Caco-2 (cell line): ENCODE results near the gene PPP1R8. TPM values are rescaled to one million over a fixed set of nuclear protein-coding genes. Genes with fewer than 3 reads are reported as not detected.
"Not testable (repeated sequence)": the region's sequence is repeated elsewhere in the genome, so short reads cannot be mapped to it uniquely, and the experiment has no call there.

Source experiments
- BruUV-seq: library from RNA; stranded (reverse); fragments of 400-500 nt; replicated peaks from 2 replicates; lab custom pipeline; 2021; lab: Mats Ljungman, UMichigan
- CTCF ChIA-PET: fragments of 300-600 bp; sonication (Branson Sonifier 250); formaldehyde crosslinking; loops from one replicate; lab custom pipeline; 2022; ENCODE audit warnings: antibody characterized with exemption; lab: Charles Lee
- POLR2A ChIA-PET: fragments of 300-600 bp; sonication (Branson Sonifier 250); formaldehyde crosslinking; loops from one replicate; lab custom pipeline; 2022; ENCODE audit warnings: antibody characterized with exemption; lab: Charles Lee
- DNase-seq, 2 experiments: peaks; one replicate each; pipeline versions ENCODE4 v3.0.0 to v3.0.0-alpha.2; 2020 to 2022
- H3K27me3 ChIP-seq: replicated peaks from 2 replicates; pipeline ENCODE4 v1.6.0; 2011; ENCODE audit warnings: low read length; ENCODE audit not compliant: control insufficient read depth, insufficient read depth
- H3K36me3 ChIP-seq: 2 replicates; pipeline ENCODE4 v1.5.1; 2011; ENCODE audit warnings: low read length; ENCODE audit not compliant: control insufficient read depth, insufficient read depth
- H3K4me1 ChIP-seq: fragments of 250-450 bp; sonication (Bioruptor Pico); 2 replicates; pipeline ENCODE4 v1.5.1; 2020; ENCODE audit warnings: mild to moderate bottlenecking
- H3K4me3 ChIP-seq: 2 replicates; pipeline ENCODE4 v1.5.1; 2011; ENCODE audit warnings: low read depth, mild to moderate bottlenecking, control low read depth, low read length
- H3K9me3 ChIP-seq: fragments of 250-450 bp; sonication (Bioruptor Pico); 2 replicates; pipeline ENCODE4 v1.5.1; 2020; ENCODE audit warnings: mild to moderate bottlenecking, moderate library complexity
- H3K27ac Mint-ChIP-seq: one replicate; pipeline ENCODE4 v1.8.0; 2022; ENCODE audit warnings: mixed read lengths; ENCODE audit not compliant: unreplicated experiment
- H3K27me3 Mint-ChIP-seq: one replicate; pipeline ENCODE4 v1.8.0; 2022; ENCODE audit warnings: mixed read lengths; ENCODE audit not compliant: insufficient read depth, unreplicated experiment
- H3K36me3 Mint-ChIP-seq: one replicate; pipeline ENCODE4 v1.8.0; 2022; ENCODE audit warnings: mild to moderate bottlenecking, mixed read lengths; ENCODE audit not compliant: insufficient read depth, unreplicated experiment
- H3K4me1 Mint-ChIP-seq: one replicate; pipeline ENCODE4 v1.8.0; 2022; ENCODE audit warnings: low read depth, mixed read lengths; ENCODE audit not compliant: unreplicated experiment
- H3K4me3 Mint-ChIP-seq: one replicate; pipeline ENCODE4 v1.8.0; 2022; ENCODE audit warnings: mild to moderate bottlenecking, moderate library complexity, mixed read lengths; ENCODE audit not compliant: unreplicated experiment
- H3K9me3 Mint-ChIP-seq: one replicate; pipeline ENCODE4 v1.8.0; 2022; ENCODE audit warnings: mixed read lengths; ENCODE audit not compliant: unreplicated experiment
- CTCF ChIP-seq, 2 experiments: fragments of 200-600 bp in 1 of 2; IDR thresholded peaks; 1 replicate in 1 of 2; 2 replicates in 1 of 2; pipeline versions ENCODE4 v1.5.1 to v1.8.0; 2011 to 2022; ENCODE audit warnings: antibody characterized with exemption in 1 of 2, control low read depth in 1 of 2, inconsistent platforms in 1 of 2, low read depth in 1 of 2, low read length in 1 of 2, mild to moderate bottlenecking in 1 of 2, moderate library complexity in 1 of 2; ENCODE audit not compliant: insufficient read depth in 1 of 2, severe bottlenecking in 1 of 2, unreplicated experiment in 1 of 2
- intact Hi-C: fragments of 100-400 bp; cut with micrococcal nuclease; formaldehyde crosslinking; loops from one replicate; pipeline ENCODE4 v1.10.0; 2022; ENCODE audit not compliant: unreplicated experiment
- total RNA-seq: library from RNA; stranded (reverse); gene quantifications from 2 replicates; pipeline ENCODE4 v1.2.3, GENCODE V29; 2022

The PPP1R8 gene
- total RNA-seq, 1 experiment from 2014 or later = 37.2 TPM

- Mint-ChIP-seq H3K36me3 (no peaks in the 10 kb centered on the region), H3K9me3 (no peaks in the 10 kb centered on the region), H3K27me3 (no peaks in the 10 kb centered on the region), H3K4me1 (peaks cover 11% of the 10 kb centered on the region), H3K27ac (peak overlapping the region; percentile 93), H3K4me3 (peak overlapping the region; percentile 46)
- POLR2A ChIA-PET = interaction anchor here (0.7 to 1.9 kb wide), 2 partner anchors 13 to 44 kb away, joined by 4 to 15 read pairs; partner anchors contain the start of genes PPP1R8 and STX12
- H3K4me1 ChIP-seq = peaks cover 29% of the 10 kb centered on the region
- no peak overlapping the region for H3K4me3 ChIP-seq
- H3K36me3 ChIP-seq = no peaks in the 10 kb centered on the region
- TF ChIP-seq CTCF (IDR thresholded peaks at IDR 0.05; ENCODE audit: insufficient read depth in 1 of 2, low read depth in 1 of 2, low read length in 1 of 2, severe bottlenecking in 1 of 2, unreplicated experiment in 1 of 2) = no peak
- no peaks in the 10 kb centered on the region for H3K27me3 ChIP-seq
- DNase-seq = peak; percentile 36 to 52
- H3K9me3 ChIP-seq = no peaks in the 10 kb centered on the region
- BruUV-seq = no TSS peak
- CTCF ChIA-PET = no interaction called here
- intact Hi-C loops = no loop called here
Observed at GRCh38 chr1:27785781-27786455, 44.7 kb upstream of the PPP1R8 start.

- no peak for DNase-seq
- intact Hi-C loops = no loop called here
- no peaks in the 10 kb centered on the region for H3K9me3 ChIP-seq
- no peaks in the 10 kb centered on the region for H3K27me3 ChIP-seq
- no peaks in the 10 kb centered on the region for H3K36me3 Mint-ChIP-seq
- peaks cover 29% of the 10 kb centered on the region for H3K4me1 ChIP-seq
- no peak for TF ChIP-seq CTCF (IDR thresholded peaks at IDR 0.05; ENCODE audit: insufficient read depth in 1 of 2, low read depth in 1 of 2, low read length in 1 of 2, severe bottlenecking in 1 of 2, unreplicated experiment in 1 of 2)
- H3K27ac Mint-ChIP-seq = no peak overlapping the region
- ChIA-PET POLR2A (no interaction called here), CTCF (no interaction called here)
- no peak overlapping the region for H3K4me3 ChIP-seq
- H3K27me3 Mint-ChIP-seq = no peaks in the 10 kb centered on the region
- no TSS peak for BruUV-seq
- H3K4me3 Mint-ChIP-seq = no peak overlapping the region
- no peaks in the 10 kb centered on the region for H3K36me3 ChIP-seq
- peaks cover 11% of the 10 kb centered on the region for H3K4me1 Mint-ChIP-seq
- H3K9me3 Mint-ChIP-seq = no peaks in the 10 kb centered on the region
Observed at GRCh38 chr1:27787895-27788294, 42.7 kb upstream of the PPP1R8 start.

GRCh38 chr1:27789540-27790041 lies 41.0 kb upstream of the PPP1R8 start:
- H3K4me3 Mint-ChIP-seq = no peak overlapping the region
- H3K27me3 Mint-ChIP-seq = no peaks in the 10 kb centered on the region
- no peak for TF ChIP-seq CTCF (IDR thresholded peaks at IDR 0.05; ENCODE audit: insufficient read depth in 1 of 2, low read depth in 1 of 2, low read length in 1 of 2, severe bottlenecking in 1 of 2, unreplicated experiment in 1 of 2)
- H3K36me3 ChIP-seq = no peaks in the 10 kb centered on the region
- H3K27me3 ChIP-seq = no peaks in the 10 kb centered on the region
- ChIA-PET POLR2A (interaction anchor here (0.7 kb wide), 1 partner anchor 17 kb away, joined by 3 read pairs; the partner anchor contains the start of gene STX12), CTCF (no interaction called here)
- no peak overlapping the region for H3K4me3 ChIP-seq
- peak overlapping the region; percentile 42 for H3K27ac Mint-ChIP-seq
- H3K9me3 Mint-ChIP-seq = no peaks in the 10 kb centered on the region
- peaks cover 24% of the 10 kb centered on the region for H3K4me1 ChIP-seq
- peaks cover 11% of the 10 kb centered on the region for H3K4me1 Mint-ChIP-seq
- BruUV-seq = no TSS peak
- intact Hi-C loops = no loop called here
- no peaks in the 10 kb centered on the region for H3K9me3 ChIP-seq
- no peak for DNase-seq
- H3K36me3 Mint-ChIP-seq = peaks cover 5% of the 10 kb centered on the region

GRCh38 chr1:27790270-27790669 lies 40.3 kb upstream of the PPP1R8 start:
- DNase-seq, H3K4me3 Mint-ChIP-seq, H3K27me3 ChIP-seq, H3K36me3 Mint-ChIP-seq, H3K27ac Mint-ChIP-seq, H3K4me3 ChIP-seq, POLR2A ChIA-PET, CTCF ChIA-PET, H3K9me3 ChIP-seq, BruUV-seq, H3K36me3 ChIP-seq, intact Hi-C loops, H3K9me3 Mint-ChIP-seq, H3K27me3 Mint-ChIP-seq: not testable (repeated sequence)
- H3K4me1 ChIP-seq = peaks cover 17% of the 10 kb centered on the region
- peaks cover 11% of the 10 kb centered on the region for H3K4me1 Mint-ChIP-seq
